Neural progenitor cell (in vitro differentiated cells): ENCODE results near the gene TMSB10.

Experiments used
- CTCF ChIP-seq: fragments of 200-600 bp; sonication (generic); IDR thresholded peaks from 2 replicates; pipeline ENCODE4 v1.5.1; 2017; ENCODE audit warnings: antibody characterized with exemption, mild to moderate bottlenecking
- EZH2 ChIP-seq: fragments of 200-600 bp; sonication (generic); IDR thresholded peaks from 2 replicates; pipeline ENCODE4 v1.6.1; 2017; ENCODE audit warnings: antibody characterized with exemption, mild to moderate bottlenecking, moderate library complexity

GRCh38 chr2:84914334-84914733, 8.9 kb downstream of the TMSB10 start:
- TF ChIP-seq CTCF = no peak
- TF ChIP-seq EZH2 = no peak
